ENCODE data around the gene FRRS1. TPM values are rescaled to one million over a fixed set of nuclear protein-coding genes. Genes with fewer than 3 reads are reported as not detected.

Gene FRRS1
- 4.1 TPM for polyA plus RNA-seq (2013)

- Histone ChIP-seq H3K4me3 (ENCODE audit: control insufficient read depth in 1 of 7, extremely low read depth in 1 of 7, insufficient read depth in 4 of 7, low read depth in 2 of 7, low read length in 6 of 7) (peak within 1 kb of the TSS; percentile 24 to 91 (median 77)), H3K27me3 (replicated peaks in 2 of 5; ENCODE audit: control insufficient read depth in 4 of 5, insufficient read depth in 5 of 5, low read length in 4 of 5) (no peaks in the 10 kb centered on the region), H3K27ac (ENCODE audit: insufficient read depth in 1 of 2, low read depth in 1 of 2, low read length in 2 of 2, poor library complexity in 1 of 2, severe bottlenecking in 2 of 2) (peak within 1 kb of the TSS; percentile 64 to 87), H3K9me3 (ENCODE audit: control extremely low read depth in 1 of 5, control insufficient read depth in 4 of 5, insufficient read depth in 2 of 5, low read depth in 1 of 5, low read length in 4 of 5) (no peaks in the 10 kb centered on the region), H3K36me3 (ENCODE audit: control insufficient read depth in 4 of 4, insufficient read depth in 4 of 4, low read length in 3 of 4) (no peaks in the 10 kb centered on the region), H3K4me1 (ENCODE audit: control extremely low read depth in 1 of 4, control insufficient read depth in 4 of 4, insufficient read depth in 4 of 4, low read length in 3 of 4) (peaks cover 0 to 21% (median 4%) of the 10 kb centered on the region in 4 experiments)
- DNase-seq = peak; percentile 70 to 92 (median 87)
- 0% methylated on average over 10 of the region's 10 CpGs for WGBS (ENCODE audit: insufficient coverage)
- POLR2A ChIA-PET = no interaction called here
- CTCF ChIA-PET = interaction anchor here (0.7 to 1.6 kb wide), 4 partner anchors 10 to 48 kb away, joined by 3 to 7 read pairs (median 3); no protein-coding TSS in a partner anchor
Measured at GRCh38 chr1:99766378-99766800, at the start of gene FRRS1. FRRS1 (minus strand) TSS chr1:99766635; CDS start chr1:99748768, 17,867 bp downstream.

- 94% methylated on average over 3 of the region's 3 CpGs for WGBS (ENCODE audit: insufficient coverage)
- ChIA-PET POLR2A (no interaction called here), CTCF (no interaction called here)
- H3K27ac ChIP-seq (ENCODE audit: insufficient read depth in 1 of 2, low read depth in 1 of 2, low read length in 2 of 2, poor library complexity in 1 of 2, severe bottlenecking in 2 of 2) = no peak overlapping the region
- DNase-seq = no peak
- no peaks in the 10 kb centered on the region for H3K36me3 ChIP-seq (ENCODE audit: control insufficient read depth in 4 of 4, insufficient read depth in 4 of 4, low read length in 3 of 4)
- H3K27me3 ChIP-seq (replicated peaks in 2 of 5; ENCODE audit: control insufficient read depth in 4 of 5, insufficient read depth in 5 of 5, low read length in 4 of 5) = no peaks in the 10 kb centered on the region
- H3K4me3 ChIP-seq (ENCODE audit: control insufficient read depth in 1 of 7, extremely low read depth in 1 of 7, insufficient read depth in 4 of 7, low read depth in 2 of 7, low read length in 6 of 7) = no peak overlapping the region
- H3K9me3 ChIP-seq (ENCODE audit: control extremely low read depth in 1 of 5, control insufficient read depth in 4 of 5, insufficient read depth in 2 of 5, low read depth in 1 of 5, low read length in 4 of 5) = no peaks in the 10 kb centered on the region
- no peaks in the 10 kb centered on the region for H3K4me1 ChIP-seq (ENCODE audit: control extremely low read depth in 1 of 4, control insufficient read depth in 4 of 4, insufficient read depth in 4 of 4, low read length in 3 of 4)
Measured at GRCh38 chr1:99814373-99814900, 48.0 kb upstream of the FRRS1 start.

- Histone ChIP-seq H3K9me3 (ENCODE audit: control extremely low read depth in 1 of 5, control insufficient read depth in 4 of 5, insufficient read depth in 2 of 5, low read depth in 1 of 5, low read length in 4 of 5) (no peaks in the 10 kb centered on the region), H3K4me3 (ENCODE audit: control insufficient read depth in 1 of 7, extremely low read depth in 1 of 7, insufficient read depth in 4 of 7, low read depth in 2 of 7, low read length in 6 of 7) (no peak overlapping the region), H3K36me3 (ENCODE audit: control insufficient read depth in 4 of 4, insufficient read depth in 4 of 4, low read length in 3 of 4) (no peaks in the 10 kb centered on the region), H3K27me3 (replicated peaks in 2 of 5; ENCODE audit: control insufficient read depth in 4 of 5, insufficient read depth in 5 of 5, low read length in 4 of 5) (peaks cover 0 to 1% (median 0%) of the 10 kb centered on the region in 5 experiments), H3K27ac (ENCODE audit: insufficient read depth in 1 of 2, low read depth in 1 of 2, low read length in 2 of 2, poor library complexity in 1 of 2, severe bottlenecking in 2 of 2) (no peak overlapping the region), H3K4me1 (ENCODE audit: control extremely low read depth in 1 of 4, control insufficient read depth in 4 of 4, insufficient read depth in 4 of 4, low read length in 3 of 4) (peaks cover 0 to 5% (median 2%) of the 10 kb centered on the region in 4 experiments)
- CTCF ChIA-PET = interaction anchor here (1.5 kb wide), 1 partner anchor 222 kb away, joined by 9 read pairs; no protein-coding TSS in a partner anchor
- no peak for DNase-seq
- POLR2A ChIA-PET = no interaction called here
- WGBS (ENCODE audit: insufficient coverage) = no CpG with 5 or more reads among the region's 1 CpG
Measured at GRCh38 chr1:99811747-99812146, 45.3 kb upstream of the FRRS1 start.

GRCh38 chr1:99811075-99811474, 44.6 kb upstream of the FRRS1 start:
- no peaks in the 10 kb centered on the region for H3K9me3 ChIP-seq (ENCODE audit: control extremely low read depth in 1 of 5, control insufficient read depth in 4 of 5, insufficient read depth in 2 of 5, low read depth in 1 of 5, low read length in 4 of 5)
- no peak overlapping the region for H3K27ac ChIP-seq (ENCODE audit: insufficient read depth in 1 of 2, low read depth in 1 of 2, low read length in 2 of 2, poor library complexity in 1 of 2, severe bottlenecking in 2 of 2)
- H3K4me1 ChIP-seq (ENCODE audit: control extremely low read depth in 1 of 4, control insufficient read depth in 4 of 4, insufficient read depth in 4 of 4, low read length in 3 of 4) = peaks cover 0 to 5% (median 2%) of the 10 kb centered on the region in 4 experiments
- ChIA-PET CTCF (no interaction called here), POLR2A (no interaction called here)
- no peak overlapping the region for H3K4me3 ChIP-seq (ENCODE audit: control insufficient read depth in 1 of 7, extremely low read depth in 1 of 7, insufficient read depth in 4 of 7, low read depth in 2 of 7, low read length in 6 of 7)
- no peaks in the 10 kb centered on the region for H3K36me3 ChIP-seq (ENCODE audit: control insufficient read depth in 4 of 4, insufficient read depth in 4 of 4, low read length in 3 of 4)
- WGBS (ENCODE audit: insufficient coverage) = no CpG with 5 or more reads among the region's 1 CpG
- peaks cover 0 to 1% (median 0%) of the 10 kb centered on the region in 5 experiments for H3K27me3 ChIP-seq (replicated peaks in 2 of 5; ENCODE audit: control insufficient read depth in 4 of 5, insufficient read depth in 5 of 5, low read length in 4 of 5)
- no peak for DNase-seq

GRCh38 chr1:99808391-99809115, 42.1 kb upstream of the FRRS1 start:
- DNase-seq = peak; percentile 78 to 83 (median 81)
- CTCF ChIA-PET = interaction anchor here (2.5 kb wide), 1 partner anchor 227 kb away, joined by 8 read pairs; no protein-coding TSS in a partner anchor
- peaks cover 0 to 5% (median 2%) of the 10 kb centered on the region in 4 experiments for H3K4me1 ChIP-seq (ENCODE audit: control extremely low read depth in 1 of 4, control insufficient read depth in 4 of 4, insufficient read depth in 4 of 4, low read length in 3 of 4)
- WGBS (ENCODE audit: insufficient coverage) = 18% methylated on average over 5 of the region's 7 CpGs
- H3K27ac ChIP-seq (ENCODE audit: insufficient read depth in 1 of 2, low read depth in 1 of 2, low read length in 2 of 2, poor library complexity in 1 of 2, severe bottlenecking in 2 of 2) = no peak overlapping the region
- no peaks in the 10 kb centered on the region for H3K36me3 ChIP-seq (ENCODE audit: control insufficient read depth in 4 of 4, insufficient read depth in 4 of 4, low read length in 3 of 4)
- no peaks in the 10 kb centered on the region for H3K9me3 ChIP-seq (ENCODE audit: control extremely low read depth in 1 of 5, control insufficient read depth in 4 of 5, insufficient read depth in 2 of 5, low read depth in 1 of 5, low read length in 4 of 5)
- POLR2A ChIA-PET = no interaction called here
- H3K4me3 ChIP-seq (ENCODE audit: control insufficient read depth in 1 of 7, extremely low read depth in 1 of 7, insufficient read depth in 4 of 7, low read depth in 2 of 7, low read length in 6 of 7) = peak overlapping the region in 1 of 7 experiments; percentile 47
- H3K27me3 ChIP-seq (replicated peaks in 2 of 5; ENCODE audit: control insufficient read depth in 4 of 5, insufficient read depth in 5 of 5, low read length in 4 of 5) = peaks cover 0 to 4% (median 0%) of the 10 kb centered on the region in 5 experiments

- Histone ChIP-seq H3K27me3 (replicated peaks in 2 of 5; ENCODE audit: control insufficient read depth in 4 of 5, insufficient read depth in 5 of 5, low read length in 4 of 5) (peaks cover 0 to 4% (median 0%) of the 10 kb centered on the region in 5 experiments), H3K27ac (ENCODE audit: insufficient read depth in 1 of 2, low read depth in 1 of 2, low read length in 2 of 2, poor library complexity in 1 of 2, severe bottlenecking in 2 of 2) (no peak overlapping the region), H3K4me3 (ENCODE audit: control insufficient read depth in 1 of 7, extremely low read depth in 1 of 7, insufficient read depth in 4 of 7, low read depth in 2 of 7, low read length in 6 of 7) (no peak overlapping the region), H3K4me1 (ENCODE audit: control extremely low read depth in 1 of 4, control insufficient read depth in 4 of 4, insufficient read depth in 4 of 4, low read length in 3 of 4) (peaks cover 0 to 5% (median 2%) of the 10 kb centered on the region in 4 experiments), H3K9me3 (ENCODE audit: control extremely low read depth in 1 of 5, control insufficient read depth in 4 of 5, insufficient read depth in 2 of 5, low read depth in 1 of 5, low read length in 4 of 5) (no peaks in the 10 kb centered on the region), H3K36me3 (ENCODE audit: control insufficient read depth in 4 of 4, insufficient read depth in 4 of 4, low read length in 3 of 4) (no peaks in the 10 kb centered on the region)
- WGBS (ENCODE audit: insufficient coverage) = 93% methylated on average over 1 of the region's 2 CpGs
- POLR2A ChIA-PET = no interaction called here
- no peak for DNase-seq
- CTCF ChIA-PET = interaction anchor here (0.7 to 2.5 kb wide), 6 partner anchors 11 to 328 kb away, joined by 3 to 8 read pairs (median 3); no protein-coding TSS in a partner anchor
Measured at GRCh38 chr1:99806882-99807281, 40.4 kb upstream of the FRRS1 start.

GRCh38 chr1:99801584-99801983, 35.1 kb upstream of the FRRS1 start:
- no peaks in the 10 kb centered on the region for H3K9me3 ChIP-seq (ENCODE audit: control extremely low read depth in 1 of 5, control insufficient read depth in 4 of 5, insufficient read depth in 2 of 5, low read depth in 1 of 5, low read length in 4 of 5)
- H3K36me3 ChIP-seq (ENCODE audit: control insufficient read depth in 4 of 4, insufficient read depth in 4 of 4, low read length in 3 of 4) = no peaks in the 10 kb centered on the region
- H3K4me3 ChIP-seq (ENCODE audit: control insufficient read depth in 1 of 7, extremely low read depth in 1 of 7, insufficient read depth in 4 of 7, low read depth in 2 of 7, low read length in 6 of 7) = no peak overlapping the region
- no peaks in the 10 kb centered on the region for H3K4me1 ChIP-seq (ENCODE audit: control extremely low read depth in 1 of 4, control insufficient read depth in 4 of 4, insufficient read depth in 4 of 4, low read length in 3 of 4)
- ChIA-PET CTCF (no interaction called here), POLR2A (interaction anchor here (0.6 kb wide), 1 partner anchor 12 kb away, joined by 3 read pairs; no protein-coding TSS in a partner anchor)
- WGBS (ENCODE audit: insufficient coverage) = 98% methylated on average over 3 of the region's 3 CpGs
- peaks cover 0 to 3% (median 0%) of the 10 kb centered on the region in 5 experiments for H3K27me3 ChIP-seq (replicated peaks in 2 of 5; ENCODE audit: control insufficient read depth in 4 of 5, insufficient read depth in 5 of 5, low read length in 4 of 5)
- H3K27ac ChIP-seq (ENCODE audit: insufficient read depth in 1 of 2, low read depth in 1 of 2, low read length in 2 of 2, poor library complexity in 1 of 2, severe bottlenecking in 2 of 2) = no peak overlapping the region
- no peak for DNase-seq
